Measurements from ENCODE around the gene VSTM2B.
"Not testable (repeated sequence)": the region's sequence is repeated elsewhere in the genome, so short reads cannot be mapped to it uniquely, and the experiment has no call there.

VSTM2B gene

GRCh38 chr19:29525901-29526729, at the start of gene VSTM2B:
TSS of gene VSTM2B (plus strand) at chr19:29525994. CDS start at chr19:29526584, 590 bp downstream.
- DNase-seq = no peak

GRCh38 chr19:29476528-29476927, 49.3 kb upstream of the VSTM2B start:
- no peak for DNase-seq

- no peak for DNase-seq
Observed at GRCh38 chr19:29477831-29478577, 47.8 kb upstream of the VSTM2B start.

GRCh38 chr19:29478578-29479565, 46.9 kb upstream of the VSTM2B start:
- DNase-seq = peak in 1 of 2 experiments; percentile 33

- DNase-seq = no peak
Observed at GRCh38 chr19:29479941-29480340, 45.9 kb upstream of the VSTM2B start.

- no peak for DNase-seq
Observed at GRCh38 chr19:29480507-29480906, 45.3 kb upstream of the VSTM2B start.

GRCh38 chr19:29482855-29483640, 42.7 kb upstream of the VSTM2B start:
- no peak for DNase-seq

- DNase-seq = no peak
Observed at GRCh38 chr19:29483641-29483920, 42.2 kb upstream of the VSTM2B start.

GRCh38 chr19:29483944-29484581, 41.7 kb upstream of the VSTM2B start:
- DNase-seq = no peak

- DNase-seq = no peak
Observed at GRCh38 chr19:29484876-29485275, 40.9 kb upstream of the VSTM2B start.

- no peak for DNase-seq
Observed at GRCh38 chr19:29485293-29485692, 40.5 kb upstream of the VSTM2B start.

- DNase-seq = not testable (repeated sequence)
Observed at GRCh38 chr19:29486961-29487360, 38.8 kb upstream of the VSTM2B start.

- DNase-seq = no peak
Observed at GRCh38 chr19:29487432-29487831, 38.4 kb upstream of the VSTM2B start.

- no peak for DNase-seq
Observed at GRCh38 chr19:29488316-29488715, 37.5 kb upstream of the VSTM2B start.

- DNase-seq = no peak
Observed at GRCh38 chr19:29489172-29489951, 36.4 kb upstream of the VSTM2B start.

- no peak for DNase-seq
Observed at GRCh38 chr19:29491491-29491890, 34.3 kb upstream of the VSTM2B start.

GRCh38 chr19:29491995-29492577, 33.7 kb upstream of the VSTM2B start:
- DNase-seq = no peak

- DNase-seq = no peak
Observed at GRCh38 chr19:29492769-29493168, 33.0 kb upstream of the VSTM2B start.

GRCh38 chr19:29495091-29495490, 30.7 kb upstream of the VSTM2B start:
- DNase-seq = no peak

GRCh38 chr19:29495901-29496441, 29.8 kb upstream of the VSTM2B start:
- DNase-seq = no peak

Measured in NCI-H446 (cell line).